Measurements from ENCODE around the gene SULT4A1.

SULT4A1 gene

DNA sequence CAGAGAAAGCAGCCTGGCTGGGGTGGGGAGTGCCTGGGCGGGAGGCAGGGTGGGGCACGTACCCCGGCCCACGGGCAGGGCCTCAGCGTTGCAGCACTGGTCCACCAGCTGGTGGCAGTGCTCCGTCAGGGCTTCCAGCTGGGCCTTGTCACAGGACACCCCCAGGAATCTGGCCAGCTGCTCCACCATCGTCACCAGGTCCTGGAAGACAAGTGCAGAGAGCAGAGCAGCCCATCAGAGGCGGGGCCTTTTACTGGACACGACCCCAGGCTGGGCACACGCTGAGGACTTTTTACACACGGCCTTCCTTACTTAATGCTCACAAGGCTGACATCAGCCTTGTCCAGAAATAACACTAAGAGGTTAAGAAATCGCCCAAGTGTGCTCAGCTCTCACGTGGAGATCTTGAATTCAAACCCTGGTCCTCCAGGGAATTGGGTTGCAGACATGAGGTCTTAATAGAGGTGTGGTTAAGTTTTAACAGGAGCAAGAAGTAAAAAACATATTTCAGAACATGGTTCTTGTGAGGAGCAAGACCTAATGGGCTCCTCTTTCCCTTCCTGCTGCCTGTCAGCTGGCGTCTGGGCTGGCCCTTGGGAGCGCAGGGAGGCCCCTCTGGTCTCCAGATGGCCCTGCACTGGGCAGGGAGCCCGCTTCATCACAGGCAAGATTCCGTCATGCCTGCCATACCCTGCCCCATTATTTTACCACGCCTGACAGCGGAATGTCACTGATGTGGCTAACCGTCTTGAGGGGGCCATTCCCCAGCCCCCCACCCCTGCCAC, 33.1 kb downstream of the SULT4A1 start:
- DNase-seq (ENCODE audit: low spot score): no peak
- FAIRE-seq: no peak

DNA sequence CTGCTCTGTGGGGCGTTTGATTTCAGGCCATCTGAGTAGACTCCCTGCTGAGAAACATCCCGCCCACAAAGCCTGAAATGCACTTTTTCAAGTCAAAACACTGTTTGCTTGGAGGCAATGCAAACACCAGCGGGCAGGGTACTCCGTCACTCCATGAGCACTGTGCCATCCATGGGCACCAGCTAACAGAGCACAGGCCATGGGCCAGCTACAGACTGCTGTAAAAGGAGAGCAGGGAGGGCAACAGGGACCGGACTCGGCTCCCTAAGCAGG, 33.7 kb downstream of the SULT4A1 start:
- no peak for DNase-seq (ENCODE audit: low spot score)
- FAIRE-seq: no peak

DNA sequence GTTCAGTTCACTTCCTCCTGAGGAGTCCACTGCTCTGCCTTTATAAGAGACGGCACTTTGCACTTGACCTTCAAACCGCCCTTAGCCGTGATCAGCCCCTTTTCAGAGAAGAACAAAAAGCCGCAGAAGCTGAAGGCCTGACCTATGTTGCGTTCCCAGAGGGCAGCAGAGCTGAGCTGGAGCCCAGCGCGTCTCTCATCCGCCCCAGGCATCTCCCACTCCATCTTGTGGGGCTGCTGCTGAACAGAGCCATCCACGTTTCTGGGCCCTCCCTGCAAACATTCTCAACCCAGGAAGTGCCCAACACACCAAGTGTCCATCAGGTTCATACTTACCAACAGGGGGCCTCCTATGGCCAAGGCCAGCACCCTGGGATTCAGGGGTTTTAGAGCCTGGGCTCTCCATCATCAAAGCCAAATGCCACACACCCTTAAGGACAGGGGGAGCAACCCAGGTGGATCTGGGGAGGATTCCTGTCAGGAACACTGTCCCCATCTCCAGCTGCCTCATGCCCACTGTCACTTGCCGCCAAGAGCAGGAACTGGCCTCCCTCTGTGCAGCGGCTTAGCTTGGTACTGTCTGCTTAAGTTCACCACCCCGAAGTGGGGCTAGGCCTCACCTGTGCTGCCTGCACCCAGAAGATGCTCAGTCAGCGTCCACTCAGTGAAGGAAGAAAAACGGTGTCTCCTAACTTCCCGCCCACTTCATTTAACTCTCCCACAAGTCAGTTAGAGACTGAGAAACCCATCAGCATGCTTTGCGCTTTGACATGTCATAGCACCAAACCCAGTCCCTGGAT, 34.2 kb downstream of the SULT4A1 start:
- no peak for FAIRE-seq

DNA sequence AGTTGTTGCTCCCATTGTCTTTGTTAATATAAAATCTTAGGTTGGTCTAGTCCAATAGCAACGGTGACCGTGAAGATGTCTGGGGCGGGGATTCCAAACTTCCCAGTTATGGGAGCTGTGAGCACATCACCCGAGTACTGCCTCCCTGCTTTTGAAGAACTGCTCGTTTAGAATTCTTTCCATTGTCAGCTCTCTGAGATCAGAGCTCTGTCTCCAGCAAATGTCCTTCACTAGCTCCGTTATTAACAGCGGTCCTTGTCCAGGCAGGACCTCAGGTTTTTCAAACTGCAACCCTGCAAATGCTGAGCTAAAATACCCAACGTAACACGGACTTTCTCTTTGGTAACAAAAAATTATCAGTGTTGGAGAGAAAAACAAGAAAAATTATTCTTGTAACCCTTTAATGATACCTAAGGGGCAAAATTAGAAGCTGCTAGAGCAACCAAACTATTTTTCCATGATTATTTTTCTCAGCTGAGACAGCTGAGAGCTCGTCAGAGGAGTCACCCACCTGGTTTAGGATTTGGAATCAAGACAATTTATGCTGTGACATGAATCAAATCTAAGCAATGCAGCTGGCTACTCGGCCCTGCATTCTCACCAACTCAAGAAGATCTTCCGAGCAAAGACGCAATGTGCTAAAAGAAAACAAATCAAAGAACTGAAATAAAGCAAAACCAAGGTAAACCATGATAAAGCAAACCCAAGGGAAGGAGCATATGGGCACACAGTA, 35.1 kb downstream of the SULT4A1 start:
- FAIRE-seq (no peak), DNase-seq (ENCODE audit: low spot score) (no peak)

More for the DNA sequence above, 34.2 kb downstream of the SULT4A1 start:
- no peak for DNase-seq (ENCODE audit: low spot score)

DNA sequence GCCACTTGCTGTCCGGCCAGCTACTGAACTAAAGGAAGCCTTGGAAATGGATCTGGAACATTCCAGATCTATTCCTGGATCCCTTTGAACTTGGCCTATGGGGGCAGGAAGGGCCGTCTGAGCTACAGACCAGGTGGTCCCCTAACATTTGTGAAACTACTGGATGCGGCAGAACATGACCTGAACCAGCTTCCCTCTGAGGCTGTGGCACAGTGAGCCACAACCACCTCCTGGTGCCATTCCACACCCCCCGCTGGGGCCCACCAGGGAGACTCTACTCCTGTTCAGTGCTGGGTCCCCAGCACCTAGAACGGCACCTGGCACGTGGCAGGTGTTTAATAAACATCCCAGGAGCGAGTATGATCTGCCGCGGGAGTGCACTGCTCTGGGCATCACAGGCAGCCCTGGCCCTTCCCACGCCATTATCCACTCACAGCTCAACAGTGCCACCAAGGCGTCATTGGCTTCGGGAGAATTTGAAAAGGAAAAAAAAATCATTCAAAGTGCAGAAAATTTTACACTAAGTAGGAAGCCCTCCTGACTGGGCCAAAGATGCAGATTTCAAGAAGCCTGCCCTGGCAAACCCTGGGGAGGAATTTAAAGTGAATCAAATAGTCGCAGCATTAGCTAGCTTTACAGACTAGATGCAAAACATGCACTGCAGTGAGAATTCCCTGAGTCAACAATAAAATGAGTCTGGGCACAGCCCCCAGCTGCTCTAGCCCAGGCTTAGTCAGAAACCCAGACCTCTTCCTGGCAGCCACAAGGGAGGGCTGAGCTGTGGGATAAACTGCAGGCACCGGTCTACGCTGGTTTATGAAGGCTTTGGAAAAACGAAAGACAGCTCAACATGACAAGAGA, 35.9 kb downstream of the SULT4A1 start:
- FAIRE-seq: peak; percentile 67
- peak; percentile 64 for DNase-seq (ENCODE audit: low spot score)

DNA sequence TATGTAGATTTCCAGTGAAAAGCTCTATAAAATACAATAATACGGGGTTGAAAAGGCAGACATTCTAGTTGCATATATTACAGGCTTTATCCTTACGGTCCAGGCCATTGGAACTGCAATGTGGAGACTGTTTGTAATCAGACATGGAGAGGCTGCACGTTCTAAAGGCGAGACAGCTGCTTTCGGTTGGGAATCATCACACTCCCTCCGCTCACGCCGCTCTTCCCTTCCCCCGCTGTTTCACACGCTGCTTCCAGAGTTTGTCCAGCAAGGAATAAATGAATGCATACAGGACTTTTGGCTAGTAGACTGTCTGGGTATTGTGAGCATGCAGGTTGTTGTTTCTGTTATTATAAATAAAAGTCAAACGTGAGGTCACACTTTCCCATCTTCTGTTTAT, 36.7 kb downstream of the SULT4A1 start:
- FAIRE-seq (no peak), DNase-seq (ENCODE audit: low spot score) (no peak)

DNA sequence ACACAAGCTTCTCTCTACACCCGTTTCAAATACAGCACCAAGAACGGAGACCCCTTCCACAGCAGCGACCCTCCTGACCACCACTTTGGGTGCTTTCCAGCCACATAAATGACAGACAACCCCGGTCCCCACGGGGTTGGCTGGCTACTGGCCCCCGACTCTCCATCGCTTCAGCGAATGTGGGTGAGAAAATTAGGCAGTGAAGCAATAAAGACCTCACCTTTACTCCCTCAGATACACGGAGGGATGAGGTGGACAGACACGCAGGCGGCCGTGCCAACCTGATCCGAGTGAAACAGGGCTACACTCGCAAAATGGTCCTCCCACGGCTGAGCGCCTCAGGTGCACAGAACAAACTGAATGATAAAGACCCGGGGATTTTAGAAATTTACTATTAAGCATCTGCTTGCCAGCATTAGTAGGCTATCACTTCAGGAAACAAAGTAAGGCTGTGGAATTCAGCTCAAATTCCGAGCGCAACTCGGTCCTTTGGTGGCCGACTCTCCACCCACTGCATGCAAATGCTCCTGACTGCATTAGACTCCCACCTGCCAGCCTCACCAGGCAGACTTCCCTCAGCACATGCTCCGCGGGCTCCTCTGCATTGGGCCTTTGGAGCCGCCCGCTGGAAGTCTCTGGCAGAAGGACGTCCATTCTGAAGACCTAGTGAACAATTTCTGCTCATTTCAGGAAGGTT, 37.4 kb downstream of the SULT4A1 start:
- DNase-seq (ENCODE audit: low spot score) (no peak), FAIRE-seq (no peak)

DNA sequence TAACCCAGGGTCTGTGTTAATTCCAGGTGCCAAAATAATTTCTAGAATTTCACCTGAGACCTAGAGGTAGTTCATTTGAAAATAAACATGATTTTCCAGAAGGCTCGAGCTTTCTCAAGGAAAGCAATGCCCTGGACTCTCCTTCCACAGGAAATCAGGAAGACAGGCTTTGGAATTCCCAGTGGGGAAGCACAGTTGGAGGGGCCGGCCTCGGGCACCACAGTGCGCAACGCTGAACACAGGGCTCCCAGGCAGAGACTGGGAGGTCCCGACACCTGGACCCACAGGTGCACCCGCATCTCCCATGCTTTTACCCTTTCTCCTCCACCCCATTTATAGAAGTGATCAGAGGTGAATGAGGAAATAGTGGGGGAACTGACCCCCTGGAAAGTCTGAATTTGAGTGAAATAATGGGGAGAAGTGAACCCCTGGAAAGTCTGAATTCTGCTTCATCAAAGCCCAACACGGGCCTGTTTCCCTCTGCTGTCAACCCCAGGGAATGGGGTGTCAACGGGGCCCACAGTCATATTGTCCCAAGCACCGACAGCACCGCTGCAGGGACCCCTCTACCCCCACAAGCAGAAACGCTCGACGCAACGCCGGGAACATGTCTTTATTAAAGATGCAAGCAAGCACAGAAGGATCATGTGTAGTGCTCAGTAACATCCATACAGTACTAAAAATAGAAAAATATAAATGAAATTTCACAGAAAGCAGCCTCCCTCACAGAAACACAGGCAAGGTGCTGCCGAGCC, 38.2 kb downstream of the SULT4A1 start:
- no peak for FAIRE-seq
- no peak for DNase-seq (ENCODE audit: low spot score)

DNA sequence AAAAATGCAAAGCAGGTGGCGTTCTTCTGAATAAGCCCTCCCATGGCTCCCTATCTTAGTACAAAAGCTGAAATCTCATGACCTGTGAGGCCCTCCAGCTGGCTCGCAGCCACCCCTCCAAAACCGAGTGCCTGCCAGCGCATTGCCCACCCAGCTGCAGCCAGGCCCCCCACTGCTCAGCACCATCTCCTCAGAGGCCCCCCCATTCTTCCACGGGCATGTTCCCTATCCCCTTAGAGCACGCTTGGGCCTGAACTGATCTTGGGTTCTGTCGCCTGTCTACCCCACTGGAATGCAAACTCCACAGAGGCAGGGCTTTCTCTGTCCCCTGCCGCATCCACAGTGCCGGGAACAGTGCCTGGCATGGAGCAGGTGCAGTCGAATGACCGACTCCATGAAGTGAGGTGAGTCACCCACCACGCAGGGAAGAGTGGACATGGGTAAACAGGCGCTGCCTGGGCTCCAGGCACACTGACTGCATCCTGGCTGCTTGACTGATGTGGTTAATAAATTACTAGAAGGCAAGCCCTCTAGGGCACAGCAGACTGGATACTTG, 38.9 kb downstream of the SULT4A1 start:
- peak; percentile 77 for DNase-seq (ENCODE audit: low spot score)

DNA sequence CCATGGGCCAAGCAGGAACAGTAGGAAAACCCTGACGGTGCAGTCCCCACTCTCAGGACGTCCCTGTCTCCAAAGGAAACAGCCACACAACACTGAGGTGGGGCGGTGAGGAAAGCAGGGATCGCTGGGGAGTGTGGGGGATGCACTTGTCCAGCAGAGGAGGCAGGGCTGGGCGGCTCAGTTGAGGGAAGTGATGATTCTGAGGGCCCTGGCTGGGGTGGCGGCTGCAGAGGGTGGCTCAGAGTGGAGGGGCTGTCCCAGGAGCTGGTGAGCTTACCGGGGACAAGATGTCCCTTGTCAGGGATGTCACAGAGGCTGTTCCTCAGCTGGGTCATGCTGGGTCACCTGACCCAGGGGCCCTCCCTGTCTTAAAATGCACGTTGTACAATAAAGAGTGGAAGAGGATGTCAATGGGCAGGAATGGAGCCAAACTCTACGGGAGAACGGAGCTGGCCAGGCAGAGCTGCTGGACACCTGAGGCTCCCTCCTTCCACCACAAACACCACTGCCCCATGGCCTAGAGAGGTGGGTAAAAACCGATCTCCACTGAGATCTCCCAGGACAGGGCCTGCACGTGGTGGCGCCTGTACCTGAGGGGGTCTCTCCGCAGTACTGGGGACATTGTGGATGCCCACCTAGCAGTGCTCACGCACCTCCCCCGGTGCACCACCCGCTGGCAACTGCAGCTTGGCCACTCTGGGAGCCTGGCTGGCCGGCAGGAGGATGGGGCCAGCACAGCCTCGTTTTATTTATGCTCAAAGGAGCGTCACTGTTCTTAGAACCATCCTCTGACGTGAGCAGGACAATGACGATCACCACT, 40.5 kb downstream of the SULT4A1 start:
- FAIRE-seq (no peak), DNase-seq (ENCODE audit: low spot score) (no peak)

More for the DNA sequence above, 38.9 kb downstream of the SULT4A1 start:
- peak; percentile 87 for FAIRE-seq

DNA sequence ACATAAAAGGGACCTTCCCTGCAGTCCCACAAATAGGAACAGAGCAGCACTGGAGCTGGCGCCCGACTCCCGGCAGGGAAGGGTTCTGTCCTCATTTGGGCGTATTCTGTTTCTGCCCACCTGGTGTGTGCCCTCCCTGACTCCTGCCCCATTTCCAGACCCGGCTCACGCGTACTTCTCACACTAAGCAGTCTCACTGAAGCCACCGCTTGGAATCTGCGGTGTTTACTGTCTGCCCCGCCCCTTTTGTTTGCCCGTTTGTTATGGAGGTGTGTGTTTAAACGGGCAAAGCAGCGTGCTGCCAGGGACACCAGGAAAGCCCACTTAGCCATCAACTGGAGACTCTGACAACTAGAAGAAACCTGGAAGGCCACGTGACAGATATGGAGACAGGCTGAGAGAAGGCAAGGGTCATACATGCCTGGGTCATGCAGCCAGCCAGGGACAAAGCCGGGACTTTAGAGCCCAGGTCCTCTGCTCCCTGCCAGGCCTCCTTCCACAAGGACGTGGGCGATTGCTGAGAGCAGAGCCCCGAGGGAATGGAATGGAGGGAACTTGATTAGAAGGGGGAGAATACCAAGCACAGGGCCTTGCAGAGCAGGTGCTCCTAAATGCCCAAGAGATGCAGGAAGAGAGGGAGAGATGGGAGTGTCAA, 41.5 kb downstream of the SULT4A1 start:
- FAIRE-seq (no peak), DNase-seq (ENCODE audit: low spot score) (no peak)

DNA sequence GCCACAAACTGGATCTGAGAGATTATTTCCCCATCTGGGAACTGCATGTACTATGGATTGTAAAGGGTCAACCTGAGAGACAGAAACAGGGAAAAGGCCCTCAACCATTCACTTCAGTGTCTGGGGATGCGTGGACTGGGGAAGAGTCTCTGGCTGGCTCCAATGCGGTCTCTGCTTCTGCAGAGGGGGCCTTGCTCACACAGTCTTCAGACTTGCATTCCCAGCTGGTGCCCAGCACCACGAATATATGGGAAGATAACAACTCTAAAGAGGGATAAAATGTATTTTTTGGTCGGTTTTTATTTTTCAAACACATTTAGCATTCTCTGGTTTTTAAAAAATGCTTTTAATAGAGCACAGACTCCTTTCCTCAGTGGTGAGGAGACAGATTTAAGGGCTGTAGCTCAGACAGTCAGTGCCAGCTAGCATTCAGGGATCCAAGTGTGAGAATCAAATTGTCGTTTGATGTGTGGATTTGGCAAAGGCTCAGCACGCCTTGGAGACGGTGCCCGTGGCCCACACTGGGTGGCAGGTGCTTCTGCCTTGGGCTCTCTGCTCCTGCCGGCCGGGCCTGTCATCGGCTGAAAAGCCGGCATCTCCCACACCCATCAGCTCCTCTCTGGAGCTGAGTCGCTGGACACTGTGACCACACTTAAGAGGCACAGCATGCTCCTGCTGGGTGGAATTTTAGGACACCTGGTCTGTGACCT, 42.2 kb downstream of the SULT4A1 start:
- FAIRE-seq: no peak
- no peak for DNase-seq (ENCODE audit: low spot score)

DNA sequence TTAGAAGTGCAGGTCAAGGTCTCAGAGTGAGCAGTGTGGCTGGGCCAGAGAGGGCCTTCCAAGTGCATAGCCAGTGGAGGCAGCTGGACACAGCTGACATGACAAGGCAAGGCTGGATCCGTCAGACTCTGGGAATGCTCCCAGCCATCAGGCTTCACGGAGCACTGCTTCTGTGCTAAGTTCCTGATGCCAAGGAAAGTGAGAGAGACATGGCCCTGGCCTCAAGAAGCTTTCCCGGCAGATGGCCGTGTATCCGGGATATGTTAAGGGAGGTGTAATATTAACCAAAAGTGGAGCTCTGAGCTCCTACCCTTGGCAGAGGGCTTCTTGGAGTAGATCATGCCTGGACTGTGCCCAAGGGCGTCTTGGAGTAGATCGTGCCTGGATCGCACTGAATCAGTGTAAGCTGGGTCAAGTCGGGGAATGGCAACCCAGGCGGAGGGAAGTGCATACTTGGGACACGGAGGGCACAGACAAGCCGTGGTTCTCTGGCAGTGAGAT, 42.8 kb downstream of the SULT4A1 start:
- DNase-seq (ENCODE audit: low spot score) (no peak), FAIRE-seq (no peak)

DNA sequence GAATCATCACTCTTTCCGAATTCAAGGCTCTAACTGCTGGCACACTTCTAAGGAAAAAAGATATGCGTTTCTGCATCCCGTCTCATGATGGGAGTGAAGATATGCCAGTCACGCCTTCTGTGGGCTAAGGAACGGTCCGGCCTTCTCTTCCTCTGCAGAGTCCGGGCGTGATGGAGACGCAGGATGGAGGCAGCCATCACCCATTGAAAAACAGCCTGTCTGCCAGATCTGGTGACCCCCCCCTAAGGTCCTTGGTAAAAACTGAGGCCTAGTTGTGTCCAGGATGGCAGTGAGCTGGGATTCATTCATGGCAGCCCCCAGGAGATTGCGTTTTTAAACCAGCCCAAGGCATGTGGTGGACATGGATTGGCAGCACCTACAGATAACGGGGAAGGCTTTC, 43.3 kb downstream of the SULT4A1 start:
- no peak for DNase-seq (ENCODE audit: low spot score)
- FAIRE-seq: no peak

DNA sequence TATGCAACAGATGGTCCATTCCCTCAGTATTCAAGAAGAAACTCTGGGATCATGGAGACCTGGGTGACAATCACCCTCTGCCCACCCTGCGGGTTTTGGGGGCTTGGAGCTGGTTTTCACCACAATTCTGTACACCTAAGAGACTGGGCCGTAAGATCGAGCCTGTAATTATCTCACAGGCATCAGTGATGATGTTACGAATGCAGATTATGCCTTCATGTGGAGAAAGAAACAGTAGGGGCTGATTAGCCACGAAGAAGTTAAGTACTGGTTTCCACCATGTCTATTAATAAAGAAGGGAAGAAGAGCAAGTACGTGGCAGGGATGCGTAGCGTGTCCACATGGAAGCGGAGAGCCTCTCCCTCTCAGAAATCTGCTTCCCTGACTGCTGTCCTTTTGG, 44.9 kb downstream of the SULT4A1 start:
- no peak for DNase-seq (ENCODE audit: low spot score)
- FAIRE-seq: no peak

DNA sequence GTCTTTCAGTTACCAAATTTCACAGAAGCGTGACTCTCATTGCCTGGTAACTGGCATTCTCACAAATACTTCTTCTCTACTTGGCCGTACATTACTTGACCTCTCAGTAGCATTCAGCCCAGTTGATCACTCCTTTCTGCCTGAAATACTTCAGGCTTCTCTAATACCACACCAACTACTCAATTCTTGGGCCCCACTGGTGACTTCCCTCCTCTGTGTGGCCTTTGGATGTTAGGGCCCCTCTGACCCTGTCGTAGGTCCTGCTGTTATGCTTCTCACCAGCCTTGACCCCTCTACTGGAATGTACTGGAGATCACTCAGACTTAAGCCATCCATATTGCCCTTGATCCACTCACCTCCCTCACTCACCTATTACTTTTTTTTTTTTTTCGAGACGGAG, 48.0 kb downstream of the SULT4A1 start:
- FAIRE-seq: no peak
- DNase-seq (ENCODE audit: low spot score): no peak

DNA sequence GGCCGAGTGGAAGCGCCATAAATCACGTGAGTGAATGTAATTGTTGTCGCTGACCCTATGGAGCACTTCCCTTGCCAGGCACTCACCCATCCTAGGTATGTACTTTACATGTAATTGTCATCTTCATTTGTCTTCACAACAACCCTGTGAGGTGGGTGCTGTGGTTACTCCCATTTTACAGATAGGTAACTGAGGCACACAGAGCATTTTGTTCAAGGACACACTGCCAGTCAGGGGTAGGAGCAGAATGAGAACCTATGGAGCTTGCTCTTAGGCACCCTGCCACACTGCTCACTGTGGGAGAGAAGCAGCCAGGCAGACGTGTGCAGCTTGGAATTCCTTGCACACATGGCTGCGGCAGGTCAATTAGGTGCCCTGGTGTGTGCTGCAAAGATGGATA, 49.4 kb downstream of the SULT4A1 start:
- no peak for FAIRE-seq

More for the DNA sequence above, 49.4 kb downstream of the SULT4A1 start:
- no peak for DNase-seq (ENCODE audit: low spot score)
